Peyer's patch (tissue), 4 donors: ENCODE data around the gene MACROD2. TPM values are rescaled to one million over a fixed set of nuclear protein-coding genes. Genes with fewer than 3 reads are reported as not detected.

Experiments used
- DNase-seq, 3 donors: peaks; one replicate each; pipeline ENCODE4 v3.0.0-alpha.2; 2017 to 2019
- H3K27ac ChIP-seq, 4 donors: fragments of 200-600 bp; sonication (generic); one replicate each; pipeline ENCODE4 v1.5.1; 2016 to 2019
- H3K27me3 ChIP-seq, 2 donors: fragments of 200-600 bp; sonication (generic); one replicate each; pipeline ENCODE4 v1.5.1; 2019
- H3K36me3 ChIP-seq, 3 donors: fragments of 200-600 bp; sonication (generic); one replicate each; pipeline ENCODE4 v1.5.1; 2016 to 2019
- H3K4me1 ChIP-seq, 4 donors: fragments of 200-600 bp; sonication (generic); one replicate each; pipeline ENCODE4 v1.5.1; 2016 to 2019
- H3K4me3 ChIP-seq, 4 donors: fragments of 200-600 bp; sonication (generic); 1 replicate in 3 of 4; 2 replicates in 1 of 4; pipeline ENCODE4 v1.5.1; 2016 to 2019; ENCODE audit warnings: mild to moderate bottlenecking in 1 of 4
- H3K9me3 ChIP-seq, 4 donors: fragments of 200-600 bp; sonication (generic); one replicate each; pipeline ENCODE4 v1.5.1; 2016 to 2019; ENCODE audit warnings: mild to moderate bottlenecking in 1 of 4
- CTCF ChIP-seq, 6 experiments: fragments of 450-650 bp in 4 of 6; fragments of 200-600 bp in 2 of 6; sonication (generic) in 1 of 6; IDR thresholded peaks; one replicate each; pipeline ENCODE4 v1.5.1; 2017 to 2019; ENCODE audit warnings: antibody characterized with exemption in 6 of 6, mild to moderate bottlenecking in 3 of 6, moderate library complexity in 1 of 6
- POLR2A ChIP-seq, 2 donors: fragments of 450-650 bp; IDR thresholded peaks; one replicate each; pipeline ENCODE4 v1.5.1; 2017; ENCODE audit warnings: antibody characterized with exemption in 2 of 2, mild to moderate bottlenecking in 2 of 2, moderate library complexity in 2 of 2
- total RNA-seq, 4 donors: library from RNA; depleted of rRNA; stranded (reverse); fragments of >200 nt; gene quantifications; one replicate each; pipeline ENCODE4 v1.1.0, GENCODE V29; 2016

Gene MACROD2
- total RNA-seq, 4 donors from 2014 or later, result 2.5 to 10.7 (median 6.5) TPM

- TF ChIP-seq POLR2A (IDR thresholded peaks at IDR 0.05) (no peak), CTCF (IDR thresholded peaks at IDR 0.05) (no peak)
- H3K36me3 ChIP-seq, result no peaks in the 10 kb centered on the region
- H3K9me3 ChIP-seq, result no peaks in the 10 kb centered on the region
- H3K27ac ChIP-seq, result no peak overlapping the region
- no peak overlapping the region for H3K4me3 ChIP-seq
- DNase-seq, result no peak
- H3K4me1 ChIP-seq, result no peaks in the 10 kb centered on the region
- no peaks in the 10 kb centered on the region for H3K27me3 ChIP-seq
Measured at GRCh38 chr20:14896569-14896968, 901.3 kb downstream of the MACROD2 start.

- no peaks in the 10 kb centered on the region for H3K9me3 ChIP-seq
- no peak for DNase-seq
- H3K27ac ChIP-seq, result no peak overlapping the region
- H3K4me3 ChIP-seq, result no peak overlapping the region
- H3K27me3 ChIP-seq, result no peaks in the 10 kb centered on the region
- TF ChIP-seq CTCF (IDR thresholded peaks at IDR 0.05) (no peak), POLR2A (IDR thresholded peaks at IDR 0.05) (no peak)
- H3K4me1 ChIP-seq, result no peaks in the 10 kb centered on the region
- H3K36me3 ChIP-seq, result no peaks in the 10 kb centered on the region
Measured at GRCh38 chr20:14897608-14898007, 902.3 kb downstream of the MACROD2 start.

- H3K27ac ChIP-seq, result no peak overlapping the region
- no peak for TF ChIP-seq CTCF (IDR thresholded peaks at IDR 0.05)
- no peak for TF ChIP-seq POLR2A (IDR thresholded peaks at IDR 0.05)
- no peaks in the 10 kb centered on the region for H3K9me3 ChIP-seq
- H3K36me3 ChIP-seq, result no peaks in the 10 kb centered on the region
- no peak for DNase-seq
- H3K4me3 ChIP-seq, result no peak overlapping the region
- no peaks in the 10 kb centered on the region for H3K4me1 ChIP-seq
- no peaks in the 10 kb centered on the region for H3K27me3 ChIP-seq
Measured at GRCh38 chr20:14902432-14903089, 907.2 kb downstream of the MACROD2 start.

- TF ChIP-seq CTCF (IDR thresholded peaks at IDR 0.05) (no peak), POLR2A (IDR thresholded peaks at IDR 0.05) (no peak)
- no peaks in the 10 kb centered on the region for H3K27me3 ChIP-seq
- H3K4me1 ChIP-seq, result no peaks in the 10 kb centered on the region
- H3K27ac ChIP-seq, result no peak overlapping the region
- no peak for DNase-seq
- H3K9me3 ChIP-seq, result no peaks in the 10 kb centered on the region
- H3K4me3 ChIP-seq, result no peak overlapping the region
- H3K36me3 ChIP-seq, result no peaks in the 10 kb centered on the region
Measured at GRCh38 chr20:14906908-14907434, 911.7 kb downstream of the MACROD2 start.

- Histone ChIP-seq H3K36me3 (no peaks in the 10 kb centered on the region), H3K9me3 (no peaks in the 10 kb centered on the region), H3K27me3 (no peaks in the 10 kb centered on the region), H3K4me1 (no peaks in the 10 kb centered on the region), H3K27ac (no peak overlapping the region), H3K4me3 (no peak overlapping the region)
- TF ChIP-seq POLR2A (IDR thresholded peaks at IDR 0.05) (no peak), CTCF (IDR thresholded peaks at IDR 0.05) (no peak)
- no peak for DNase-seq
Measured at GRCh38 chr20:14910126-14910525, 914.8 kb downstream of the MACROD2 start.
